Stimulated activated CD4-positive, alpha-beta T cell treated with anti-CD3 and anti-CD28 coated beads, TNF-alpha, amount 100 ng/mL, for 48 hours (primary cell): ENCODE data around the gene ZNF487.
A peak's percentile ranks its signal among the peaks of the same experiment; 100 is the strongest.
"Not testable (repeated sequence)": the region's sequence is repeated elsewhere in the genome, so short reads cannot be mapped to it uniquely, and the experiment has no call there.

Experiments
- DNase-seq, 3 donors: peaks; one replicate each; pipeline ENCODE4 v3.0.0-alpha.2; 2020; ENCODE audit warnings: low read depth in 3 of 3

ZNF487 gene

GRCh38 chr10:43404704-43405084 lies 32.2 kb upstream of the ZNF487 start:
- no peak for DNase-seq

GRCh38 chr10:43407148-43407575 lies 29.7 kb upstream of the ZNF487 start:
- DNase-seq = peak in 1 of 3 donors; percentile 31

- peak; percentile 88 to 89 (median 88) for DNase-seq
Measured at GRCh38 chr10:43407576-43408330, 29.2 kb upstream of the ZNF487 start.

GRCh38 chr10:43408331-43408709 lies 28.6 kb upstream of the ZNF487 start:
- no peak for DNase-seq

DNA sequence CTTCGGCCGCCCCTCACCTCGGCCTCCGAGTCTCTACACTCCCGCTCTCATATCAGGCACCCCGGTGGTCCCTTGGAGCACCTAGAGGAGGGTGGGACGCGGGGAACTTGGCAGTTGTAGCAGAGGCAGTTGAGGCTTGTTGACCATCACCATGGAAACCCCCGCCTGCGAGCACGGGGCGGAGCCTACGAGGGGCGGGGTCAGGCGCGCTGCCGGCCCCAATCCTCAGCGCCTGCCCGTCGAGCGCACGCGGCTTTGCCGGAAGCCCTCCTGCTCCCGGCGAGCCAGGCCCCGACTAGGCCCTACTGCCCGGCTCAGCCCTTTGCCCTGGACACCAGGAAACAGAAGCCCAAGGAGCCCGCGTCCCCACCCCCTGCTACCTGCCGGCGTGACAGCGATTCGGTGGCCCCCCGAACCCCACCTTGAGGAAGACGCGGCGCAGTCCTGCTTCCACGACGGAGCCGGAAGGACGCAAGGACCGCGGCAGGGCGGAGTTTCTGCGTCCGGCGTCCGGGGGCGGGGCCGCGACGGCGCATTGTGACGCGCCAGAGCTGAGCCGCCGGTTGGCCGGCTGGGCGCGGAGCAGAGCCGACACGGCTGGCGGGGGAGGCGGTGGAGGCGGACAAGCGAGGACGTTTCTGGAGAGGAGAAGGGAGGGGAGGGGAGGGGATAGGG lies 28.1 kb upstream of the ZNF487 start, which contains the start of gene HNRNPF:
TSS of gene HNRNPF (minus strand) at position 477 of the 675 bp plus-strand sequence. CDS start 21,302 bp downstream, outside the sequence.
- peak; percentile 87 to 95 (median 91) for DNase-seq

- peak in 1 of 3 donors; percentile 69 for DNase-seq
Measured at GRCh38 chr10:43409385-43410109, 27.4 kb upstream of the ZNF487 start.

- DNase-seq = no peak
Measured at GRCh38 chr10:43410345-43410744, 26.6 kb upstream of the ZNF487 start.

- DNase-seq = no peak
Measured at GRCh38 chr10:43411536-43411935, 25.4 kb upstream of the ZNF487 start.

DNA sequence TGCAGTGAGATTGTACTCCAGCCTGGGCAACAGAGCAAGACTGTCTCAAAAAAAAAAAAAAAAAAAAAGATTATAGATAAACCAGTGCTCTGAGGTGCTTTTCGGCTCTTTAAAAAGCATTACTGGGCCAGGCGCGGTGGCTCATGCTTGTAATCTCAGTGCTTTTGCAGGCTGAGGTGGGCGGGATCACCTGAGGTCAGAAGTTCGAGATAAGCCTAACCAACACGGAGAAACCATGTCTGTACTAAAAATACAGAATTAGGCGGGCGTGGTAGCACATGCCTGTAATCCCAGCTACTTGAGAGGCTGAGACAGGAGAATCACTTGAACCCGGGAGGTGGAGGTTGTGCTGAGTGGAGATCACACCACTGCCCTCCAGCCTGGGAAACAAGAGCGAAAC lies 21.4 kb upstream of the ZNF487 start:
- no peak for DNase-seq

DNA sequence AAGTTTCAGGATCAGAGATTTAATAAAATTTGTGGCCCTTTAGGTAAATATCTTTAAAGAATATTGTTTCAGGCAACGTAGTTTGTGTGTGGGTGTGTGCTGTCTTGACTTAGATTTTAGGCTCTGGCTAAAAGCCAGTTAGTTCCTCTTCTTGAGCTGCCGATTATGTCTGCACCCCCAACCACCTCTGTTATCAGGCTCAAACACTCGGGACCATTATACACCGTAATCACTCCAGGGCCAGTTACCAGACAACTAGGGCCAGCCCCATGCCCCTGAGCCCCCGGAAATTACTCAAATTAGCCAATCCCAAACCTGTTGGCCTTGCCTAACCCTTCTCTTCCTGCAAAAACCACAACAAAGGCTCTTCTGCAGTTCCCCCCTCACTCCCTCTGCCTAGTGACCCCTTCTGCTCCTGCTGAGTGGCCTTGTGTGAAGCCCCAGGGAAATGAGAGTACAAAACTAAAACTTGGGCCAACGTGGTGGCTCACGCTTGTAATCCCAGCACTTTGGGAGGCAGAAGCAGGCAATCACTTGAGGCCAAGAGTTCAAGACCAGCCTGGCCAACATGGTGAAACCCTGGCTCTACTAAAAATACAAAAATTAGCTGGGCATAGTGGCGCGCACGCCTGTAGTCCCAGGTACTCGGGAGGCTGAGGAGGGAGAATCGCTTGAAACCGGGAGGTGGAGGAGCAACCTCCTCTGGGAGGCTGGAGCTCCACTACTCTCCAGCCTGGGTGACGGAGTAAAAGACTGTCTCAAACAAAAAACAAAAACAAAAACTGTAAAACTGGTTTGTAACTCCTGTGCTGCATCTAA lies 18.8 kb upstream of the ZNF487 start:
- DNase-seq = peak in 1 of 3 donors; percentile 17

DNA sequence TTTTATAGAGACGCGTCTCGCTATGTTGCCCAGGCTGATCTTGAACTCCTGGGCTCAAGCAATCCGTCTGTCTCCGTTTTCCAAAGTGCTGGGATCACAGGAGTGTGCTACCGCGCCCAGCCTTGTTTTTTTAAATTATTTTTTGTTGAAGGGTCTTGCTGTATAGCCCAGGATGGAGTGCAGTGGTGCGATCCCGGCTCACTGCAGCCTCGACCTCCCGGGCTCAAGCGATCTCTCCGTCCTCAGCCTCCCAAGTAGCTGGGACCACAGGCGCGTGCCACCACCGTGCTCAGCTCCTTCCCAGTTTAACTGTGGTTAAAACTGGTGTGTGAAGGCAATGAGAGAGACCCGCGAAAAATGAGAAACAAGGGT lies 16.9 kb upstream of the ZNF487 start:
- no peak for DNase-seq

DNA sequence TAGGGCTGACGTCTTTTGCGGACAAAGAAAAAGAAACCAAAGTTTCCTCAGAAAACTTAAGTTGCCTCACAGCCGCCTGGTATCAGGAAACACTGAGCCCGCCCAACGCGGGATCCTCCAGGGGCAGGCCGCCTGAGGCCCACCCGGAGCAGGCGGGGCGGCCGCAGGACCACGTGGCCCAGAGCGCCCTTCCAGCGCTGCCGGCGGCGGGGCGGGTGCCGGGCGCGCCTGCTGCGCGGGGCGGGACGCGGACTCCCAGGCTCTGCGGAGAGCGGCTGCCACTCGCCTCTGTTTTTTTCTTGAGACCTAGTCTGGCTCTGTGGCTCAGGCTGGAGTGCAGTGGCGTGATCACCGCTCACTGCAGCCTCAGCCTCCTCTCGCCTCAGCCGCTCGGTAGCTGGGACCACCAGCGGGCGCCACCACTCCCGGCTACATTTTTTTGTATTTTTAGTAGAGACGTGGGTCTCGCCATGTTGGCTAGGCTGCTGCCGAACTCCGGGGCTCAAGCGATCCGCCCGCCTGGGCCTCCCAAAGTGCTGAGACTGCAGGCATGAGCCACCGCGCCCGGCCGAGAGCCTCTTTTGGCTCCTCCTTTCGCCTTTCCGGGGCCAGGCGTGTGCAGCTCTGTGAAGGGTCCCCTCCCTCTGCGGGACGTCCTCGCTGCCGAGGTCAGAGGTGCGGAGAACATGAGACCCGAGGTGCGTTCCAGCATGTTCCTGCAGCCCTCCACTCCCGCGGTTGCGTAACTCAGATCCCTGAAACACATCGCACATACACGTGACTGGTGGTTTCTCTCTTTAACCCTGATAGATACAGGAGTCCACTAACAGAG lies 16.3 kb upstream of the ZNF487 start:
- DNase-seq = peak; percentile 70 to 81 (median 72)

GRCh38 chr10:43421201-43421507 lies 15.8 kb upstream of the ZNF487 start:
- DNase-seq = no peak

DNA sequence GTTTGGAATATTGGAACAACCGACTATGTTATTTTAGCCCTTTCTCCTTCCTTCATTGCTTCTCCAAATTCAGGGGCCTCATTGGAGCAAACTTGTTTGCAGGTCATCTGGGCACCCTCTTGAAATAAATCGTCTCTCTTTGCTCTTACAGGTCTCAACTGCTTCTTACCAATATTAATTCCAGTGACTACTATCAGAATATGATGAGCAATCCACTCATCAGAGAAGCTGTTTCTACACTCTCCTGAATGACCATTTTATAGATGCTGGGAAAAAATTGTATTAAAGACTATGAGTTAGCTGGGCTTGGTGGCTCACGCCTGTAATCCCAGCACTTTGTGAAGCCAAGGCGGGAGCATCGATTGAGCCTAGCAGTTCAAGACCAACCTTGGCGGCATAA lies 15.4 kb upstream of the ZNF487 start:
- DNase-seq = no peak

- not testable (repeated sequence) for DNase-seq
Measured at GRCh38 chr10:43421944-43422343, 15.0 kb upstream of the ZNF487 start.

DNA sequence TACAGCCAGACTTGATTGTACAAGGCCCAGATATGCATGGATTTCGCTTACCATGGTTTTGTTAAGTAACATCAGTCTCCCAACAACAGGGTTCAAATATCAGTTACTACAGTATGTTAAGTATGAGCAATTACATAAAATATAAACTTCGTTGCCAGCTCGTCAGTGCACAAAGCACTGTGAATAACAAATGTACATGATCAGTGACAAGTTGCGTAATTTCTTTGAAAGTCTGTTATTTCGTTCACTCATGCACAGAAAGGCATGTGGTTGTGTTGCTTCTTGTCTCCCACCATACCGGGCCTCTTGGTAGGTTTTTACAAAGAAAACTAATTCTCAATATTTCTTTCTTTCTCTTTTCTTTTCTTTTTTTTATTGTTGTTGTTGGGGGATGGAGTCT lies 12.5 kb upstream of the ZNF487 start:
- no peak for DNase-seq

DNA sequence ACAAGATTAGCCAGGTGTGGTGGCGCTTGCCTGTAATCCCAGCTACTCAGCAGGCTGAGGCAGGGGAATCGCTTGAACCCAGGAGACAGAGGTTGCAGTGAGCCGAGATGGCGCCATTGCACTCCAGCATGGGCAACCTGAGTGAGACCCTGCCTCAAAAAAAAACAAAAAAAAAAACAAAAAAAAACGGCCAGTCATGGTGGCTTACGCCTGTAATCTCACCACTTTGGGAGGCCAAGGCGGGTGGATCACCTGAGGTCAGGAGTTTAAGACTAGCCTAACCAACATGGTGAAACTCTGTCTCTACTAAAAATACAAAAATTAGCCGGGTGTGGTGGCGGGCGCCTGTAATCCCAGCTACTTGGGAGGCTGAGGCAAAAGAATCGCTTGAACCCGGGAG lies 10.4 kb upstream of the ZNF487 start:
- DNase-seq = not testable (repeated sequence)

DNA sequence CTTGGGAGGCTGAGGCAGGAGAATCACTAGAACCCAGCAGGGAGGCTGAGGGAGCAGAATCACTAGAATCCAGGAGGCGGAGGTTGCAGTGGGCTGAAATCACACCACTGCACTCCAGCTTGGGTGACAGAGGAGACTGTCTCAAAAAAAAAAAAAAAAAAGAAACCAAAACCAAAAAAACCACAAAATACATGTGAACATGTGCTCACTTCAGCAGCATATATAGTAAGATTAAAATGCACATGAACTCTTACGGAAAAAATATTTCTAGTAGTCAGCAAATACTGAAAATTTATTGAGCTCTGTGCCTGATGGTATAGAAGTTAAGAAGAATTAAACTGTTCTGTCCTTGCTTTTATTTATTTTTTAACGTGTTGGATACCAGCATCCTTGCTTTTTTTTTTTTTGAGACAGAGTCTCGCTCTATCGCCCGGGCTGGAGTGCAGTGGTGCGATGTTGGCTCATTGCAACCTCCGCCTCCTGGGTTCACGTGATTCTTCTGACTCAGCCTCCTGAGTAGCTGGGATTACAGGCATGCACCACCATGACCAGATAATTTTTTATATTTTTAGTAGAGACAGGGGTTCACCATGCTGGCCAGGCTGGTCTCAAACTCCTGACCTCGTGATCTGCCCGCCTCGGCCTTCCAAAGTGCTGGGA lies 9.6 kb upstream of the ZNF487 start:
- DNase-seq = no peak

DNA sequence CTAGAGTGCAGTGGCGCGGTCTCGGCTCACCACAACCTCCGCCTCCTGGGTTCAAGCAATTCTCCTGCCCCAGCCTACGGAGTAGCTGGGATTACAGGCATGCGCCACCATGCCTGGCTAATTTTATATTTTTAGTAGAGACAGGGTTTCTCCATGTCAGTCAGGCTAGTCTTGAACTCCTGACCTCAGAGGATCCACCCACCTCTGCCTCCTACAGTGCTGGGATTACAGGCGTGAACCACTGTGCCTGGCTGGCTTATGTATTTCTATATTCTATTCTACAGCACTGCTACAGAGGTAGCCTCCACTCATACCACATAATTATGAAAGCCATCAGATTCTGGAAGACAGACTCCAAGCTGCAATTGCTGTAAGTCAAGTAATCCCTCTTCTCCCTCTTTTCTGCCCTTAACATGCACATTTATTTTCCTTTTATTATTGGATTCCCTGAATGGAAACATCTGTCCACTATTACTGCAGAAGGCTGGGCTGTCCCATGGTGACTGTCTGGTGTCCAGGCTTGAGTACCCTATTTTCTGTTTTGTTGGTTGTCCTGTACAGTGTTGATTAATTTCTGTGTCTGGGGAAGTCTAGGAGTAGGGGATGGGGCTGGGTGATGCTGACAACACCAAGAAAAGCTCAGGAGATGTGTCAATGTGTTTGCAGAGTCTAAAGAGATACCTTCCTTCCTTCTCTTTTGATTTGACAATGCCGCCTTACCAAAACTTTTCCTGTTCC lies 5.8 kb upstream of the ZNF487 start:
- DNase-seq = no peak
